IPS-20b (cell line): ENCODE data around the gene HORMAD2.

Experiments
- H3K27ac ChIP-seq: one replicate; pipeline ENCODE4 v1.5.1; 2013; ENCODE audit warnings: low read length
- H3K27me3 ChIP-seq: 2 replicates; pipeline ENCODE4 v1.6.1; 2013; ENCODE audit warnings: mild to moderate bottlenecking, low read length, inconsistent platforms; ENCODE audit not compliant: insufficient read depth
- H3K36me3 ChIP-seq: 2 replicates; pipeline ENCODE4 v1.6.1; 2013; ENCODE audit warnings: low read depth, mild to moderate bottlenecking, inconsistent platforms, low read length, moderate library complexity; ENCODE audit not compliant: insufficient read depth
- H3K4me1 ChIP-seq: 2 replicates; pipeline ENCODE4 v1.6.1; 2013; ENCODE audit warnings: mild to moderate bottlenecking, control low read depth, inconsistent platforms, low read length, moderate library complexity; ENCODE audit not compliant: insufficient read depth
- H3K4me3 ChIP-seq: 2 replicates; pipeline ENCODE4 v1.5.1; 2013; ENCODE audit warnings: mild to moderate bottlenecking, low read length, inconsistent platforms
- H3K9ac ChIP-seq: 2 replicates; pipeline ENCODE4 v1.6.1; 2013; ENCODE audit warnings: low read depth, mild to moderate bottlenecking, inconsistent platforms, low read length, moderate library complexity
- H3K9me3 ChIP-seq: 2 replicates; pipeline ENCODE4 v1.6.1; 2013; ENCODE audit warnings: mild to moderate bottlenecking, low read depth, low read length, inconsistent platforms; ENCODE audit not compliant: insufficient read depth

Gene HORMAD2

DNA sequence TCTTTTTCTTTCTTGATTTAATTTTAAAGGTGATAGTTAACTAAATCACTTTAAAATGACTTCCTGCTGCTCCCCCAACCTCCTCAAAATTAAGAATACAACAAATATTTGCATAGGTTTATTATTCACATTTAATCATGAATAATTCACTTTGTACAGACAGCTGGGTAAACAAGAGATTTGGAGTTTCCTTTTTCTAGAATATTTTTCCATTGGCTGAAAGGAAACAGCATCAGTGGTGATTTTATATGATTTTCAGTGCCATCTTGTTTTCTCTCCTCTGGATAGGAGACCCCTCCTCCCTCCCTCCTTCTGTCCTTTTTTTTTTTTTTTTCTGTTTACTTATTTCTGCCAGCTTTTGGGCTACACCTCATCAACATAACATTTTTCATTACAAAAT lies 105.8 kb downstream of the HORMAD2 start:
- Histone ChIP-seq H3K27me3 (no peaks in the 10 kb centered on the region), H3K9ac (no peak overlapping the region), H3K9me3 (no peaks in the 10 kb centered on the region), H3K27ac (no peak overlapping the region), H3K4me3 (no peak overlapping the region), H3K4me1 (peaks cover 3% of the 10 kb centered on the region), H3K36me3 (no peaks in the 10 kb centered on the region)

DNA sequence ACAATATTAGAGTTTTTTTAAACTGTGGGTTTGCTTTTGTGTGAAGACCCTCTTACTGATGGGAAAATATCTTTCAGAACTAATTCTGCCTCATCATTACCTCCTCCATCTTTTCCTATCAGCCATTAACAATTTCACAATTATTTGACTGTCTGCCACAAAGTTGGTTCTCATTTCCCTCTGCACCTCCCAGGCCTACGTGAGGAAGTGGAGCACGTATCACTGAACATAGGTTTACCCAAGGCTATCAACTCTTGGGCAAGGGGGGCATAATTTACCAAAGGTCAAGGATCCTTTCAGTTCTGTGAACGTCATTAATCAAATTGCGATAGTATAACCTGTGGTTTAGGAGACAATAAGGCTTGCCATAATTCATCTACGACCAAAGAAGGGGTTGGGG lies 106.2 kb downstream of the HORMAD2 start:
- H3K9ac ChIP-seq: no peak overlapping the region
- peaks cover 3% of the 10 kb centered on the region for H3K4me1 ChIP-seq
- H3K36me3 ChIP-seq: no peaks in the 10 kb centered on the region
- H3K27ac ChIP-seq: no peak overlapping the region
- H3K4me3 ChIP-seq: no peak overlapping the region
- no peaks in the 10 kb centered on the region for H3K9me3 ChIP-seq
- H3K27me3 ChIP-seq: no peaks in the 10 kb centered on the region

DNA sequence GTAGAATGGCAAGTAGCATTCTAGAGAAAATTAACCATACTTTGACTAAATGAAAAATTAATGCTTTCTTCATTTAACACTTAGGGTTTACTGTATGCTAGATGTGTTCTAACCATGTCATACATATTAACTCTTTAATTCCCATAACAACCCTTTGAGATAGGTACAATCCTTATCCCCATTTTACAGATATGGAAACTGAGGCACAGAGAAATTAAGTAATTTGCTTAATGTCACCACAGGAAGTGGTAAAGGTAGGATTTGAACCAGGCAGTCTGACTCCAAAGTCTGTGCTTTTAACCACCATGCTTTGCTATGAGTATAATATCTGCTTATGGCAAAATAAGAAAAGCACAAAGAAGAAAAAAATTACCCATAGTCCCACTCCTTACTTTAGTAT lies 106.8 kb downstream of the HORMAD2 start:
- Histone ChIP-seq H3K27ac (no peak overlapping the region), H3K27me3 (no peaks in the 10 kb centered on the region), H3K9me3 (no peaks in the 10 kb centered on the region), H3K36me3 (no peaks in the 10 kb centered on the region), H3K4me3 (no peak overlapping the region), H3K9ac (no peak overlapping the region), H3K4me1 (peaks cover 3% of the 10 kb centered on the region)

DNA sequence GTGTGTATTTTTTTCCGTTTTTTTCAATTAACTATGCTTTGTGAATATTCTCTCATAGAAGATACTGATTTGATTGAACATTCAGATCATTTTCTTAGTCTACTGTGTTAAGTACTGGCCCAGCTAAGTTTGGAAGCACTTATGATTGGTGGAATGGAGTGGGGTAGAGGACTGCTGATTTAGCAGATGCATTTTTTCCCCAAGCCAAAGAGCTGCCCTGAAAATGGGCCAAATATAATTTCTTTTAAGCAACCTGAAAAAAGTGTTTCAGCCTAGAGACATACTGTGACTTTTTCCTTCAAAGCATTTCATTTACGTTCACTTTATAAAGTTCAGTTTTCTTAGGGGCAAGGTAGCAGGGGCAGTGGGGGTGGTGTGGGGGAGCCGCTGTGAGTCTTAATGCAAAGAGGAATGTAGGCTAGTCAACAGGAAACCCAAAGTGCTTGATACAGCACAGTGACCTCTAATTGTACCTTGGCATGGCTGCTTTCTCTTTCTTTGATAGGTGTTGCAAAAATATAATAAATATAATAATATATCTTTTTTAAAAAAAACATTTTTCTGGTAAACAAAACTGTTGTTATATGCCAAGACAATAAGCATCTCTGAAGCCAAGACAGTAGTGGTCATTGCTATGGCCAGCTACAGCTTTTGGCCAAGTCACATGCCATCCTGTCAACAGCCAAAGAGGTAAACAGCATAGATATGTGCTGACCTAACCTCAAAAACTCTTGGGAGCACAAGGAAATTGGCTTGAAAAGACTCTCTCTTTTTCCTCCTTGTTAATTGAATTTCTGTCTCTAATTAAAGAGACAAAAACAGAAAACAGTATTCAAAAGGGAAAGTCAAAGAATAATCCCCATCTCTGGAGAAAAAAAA lies 107.5 kb downstream of the HORMAD2 start:
- Histone ChIP-seq H3K4me1 (peaks cover 3% of the 10 kb centered on the region), H3K27ac (no peak overlapping the region), H3K9ac (no peak overlapping the region), H3K36me3 (no peaks in the 10 kb centered on the region), H3K9me3 (no peaks in the 10 kb centered on the region), H3K27me3 (no peaks in the 10 kb centered on the region), H3K4me3 (no peak overlapping the region)

DNA sequence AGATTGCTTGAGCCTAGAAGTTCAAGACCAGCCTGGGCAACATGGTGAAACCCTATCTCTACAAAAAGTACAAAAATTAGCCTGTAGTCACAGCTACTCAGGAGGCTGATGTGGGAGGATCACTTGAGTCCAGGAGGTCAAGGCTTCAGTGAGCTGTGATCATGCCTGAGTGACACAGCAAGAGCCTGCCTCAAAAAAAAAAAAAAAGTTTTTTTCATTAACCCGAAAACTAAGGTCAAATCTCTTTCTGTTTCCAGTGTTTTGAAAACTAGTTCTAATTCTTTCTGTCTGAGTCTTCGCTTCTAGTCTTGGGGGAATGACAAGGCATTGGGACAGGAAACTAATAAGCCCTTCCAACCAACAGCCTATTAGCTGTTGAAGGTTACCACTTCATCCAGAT lies 108.6 kb downstream of the HORMAD2 start:
- H3K9ac ChIP-seq: no peak overlapping the region
- no peaks in the 10 kb centered on the region for H3K9me3 ChIP-seq
- no peaks in the 10 kb centered on the region for H3K27me3 ChIP-seq
- H3K4me1 ChIP-seq: peaks cover 2% of the 10 kb centered on the region
- H3K27ac ChIP-seq: no peak overlapping the region
- H3K4me3 ChIP-seq: no peak overlapping the region
- H3K36me3 ChIP-seq: no peaks in the 10 kb centered on the region

DNA sequence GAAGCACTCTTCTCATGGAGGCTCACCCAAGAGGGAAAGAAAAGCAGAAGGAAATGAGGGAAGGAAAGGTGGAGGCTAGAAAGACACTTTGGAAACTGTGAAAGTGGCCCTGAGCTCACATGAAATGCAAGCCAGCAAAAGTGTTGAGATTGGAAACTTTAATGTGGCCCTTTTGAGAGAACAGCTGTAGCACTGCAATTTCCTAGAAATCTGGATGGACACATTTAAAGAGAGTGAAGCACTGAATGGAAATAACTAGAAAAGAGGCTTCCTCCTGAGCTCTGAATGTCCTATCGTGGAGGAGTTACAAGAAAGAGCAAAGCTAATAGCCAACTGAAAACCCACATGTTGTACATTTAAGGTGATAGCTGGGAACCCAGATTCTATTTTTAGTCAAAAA lies 110.3 kb downstream of the HORMAD2 start:
- no peaks in the 10 kb centered on the region for H3K9me3 ChIP-seq
- H3K4me1 ChIP-seq: peaks cover 3% of the 10 kb centered on the region; the same call in 1 of the 2 replicates
- H3K27me3 ChIP-seq: no peaks in the 10 kb centered on the region
- H3K4me3 ChIP-seq: no peak overlapping the region
- H3K27ac ChIP-seq: no peak overlapping the region
- no peak overlapping the region for H3K9ac ChIP-seq
- no peaks in the 10 kb centered on the region for H3K36me3 ChIP-seq

DNA sequence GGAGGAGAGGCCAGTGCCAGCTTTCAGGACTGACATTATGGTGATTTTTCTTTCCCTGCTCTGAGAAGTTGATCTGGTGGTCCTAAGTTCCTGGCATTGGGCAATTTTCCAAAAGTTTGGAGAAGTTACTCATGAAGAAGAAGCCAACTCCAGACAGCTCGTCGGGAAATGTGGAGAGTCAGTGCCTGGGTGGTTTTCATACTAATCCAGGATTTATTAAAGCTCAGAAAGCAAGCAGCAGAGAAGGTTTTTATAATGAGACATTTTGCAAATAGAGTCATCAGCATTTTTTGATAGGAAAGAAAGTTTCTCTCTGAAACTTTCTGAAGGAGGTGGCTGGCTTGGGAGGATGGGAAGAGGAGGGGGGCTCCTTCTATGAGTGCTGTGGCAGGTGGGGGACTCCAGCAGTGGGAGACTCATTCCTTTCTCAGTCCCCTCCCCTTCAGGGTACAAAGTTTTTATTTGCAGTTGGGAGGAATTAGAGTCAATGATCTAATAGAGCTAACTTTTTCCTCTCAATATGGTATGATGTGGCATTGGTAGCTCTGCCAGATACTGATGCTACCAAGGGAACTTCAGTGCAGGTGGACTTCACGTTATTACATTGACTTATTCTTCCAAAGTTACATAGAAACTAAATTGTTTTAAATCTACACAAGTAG lies 110.9 kb downstream of the HORMAD2 start:
- Histone ChIP-seq H3K36me3 (no peaks in the 10 kb centered on the region), H3K27me3 (no peaks in the 10 kb centered on the region), H3K4me3 (no peak overlapping the region), H3K4me1 (peaks cover 9% of the 10 kb centered on the region; the same call in 1 of the 2 replicates), H3K9ac (no peak overlapping the region), H3K27ac (no peak overlapping the region), H3K9me3 (no peaks in the 10 kb centered on the region)

DNA sequence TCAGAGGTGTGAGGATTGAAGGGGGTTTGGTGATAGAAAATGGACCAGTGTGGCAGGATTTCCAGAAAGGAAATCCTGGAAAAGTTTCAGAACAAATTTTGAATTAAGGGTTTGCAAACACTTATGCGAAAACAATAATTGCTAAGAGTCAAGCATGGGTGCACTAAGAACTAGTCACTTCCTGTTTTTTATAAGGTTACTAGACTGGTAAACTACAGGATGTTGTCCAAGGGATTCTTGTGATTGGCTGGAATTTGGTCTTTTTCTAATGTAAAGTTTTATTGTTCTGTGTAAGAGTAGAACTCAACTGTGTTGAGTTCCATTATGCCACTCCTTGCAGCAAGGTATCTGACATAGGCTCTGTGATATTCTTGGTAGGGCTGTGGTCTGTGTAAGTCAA lies 112.2 kb downstream of the HORMAD2 start:
- H3K36me3 ChIP-seq: no peaks in the 10 kb centered on the region
- H3K9ac ChIP-seq: no peak overlapping the region
- H3K4me1 ChIP-seq: peaks cover 18% of the 10 kb centered on the region; the same call in 1 of the 2 replicates

DNA sequence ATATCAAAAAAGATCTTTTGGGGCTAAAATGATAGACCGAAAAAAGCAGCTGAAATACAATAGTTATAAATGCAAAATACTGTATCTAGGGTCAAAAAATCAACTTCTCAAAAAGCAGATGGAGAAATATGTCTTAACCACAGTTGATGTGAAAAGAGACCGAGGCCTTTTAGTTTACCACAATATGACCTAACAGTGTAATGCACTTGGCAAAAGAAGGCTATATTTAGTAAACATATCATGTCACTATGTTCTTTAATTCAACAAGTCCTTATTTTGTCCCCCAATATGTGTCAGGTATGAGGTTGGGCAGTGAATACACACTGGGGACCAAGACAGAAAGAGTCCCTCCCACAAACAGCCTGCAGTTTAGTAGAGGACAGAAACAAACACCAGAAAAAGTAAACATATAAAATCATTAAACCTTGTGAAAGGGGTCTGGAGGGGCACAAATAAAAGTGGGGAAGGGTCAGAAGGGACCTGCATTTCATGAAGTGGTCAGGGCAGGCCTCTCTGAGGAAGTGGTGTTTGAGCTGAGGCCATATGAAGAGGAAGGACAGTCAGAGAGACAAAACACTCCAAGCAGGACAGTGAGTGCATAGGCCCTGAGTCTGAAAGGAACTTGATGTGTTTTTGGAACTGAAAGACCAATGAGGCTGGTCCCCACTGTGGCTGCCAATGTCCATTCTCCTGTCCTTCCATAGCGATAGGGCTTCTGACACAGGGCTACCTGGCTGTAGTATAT lies 112.9 kb downstream of the HORMAD2 start:
- Histone ChIP-seq H3K36me3 (no peaks in the 10 kb centered on the region), H3K4me3 (no peak overlapping the region), H3K9ac (no peak overlapping the region), H3K27ac (no peak overlapping the region), H3K4me1 (peaks cover 18% of the 10 kb centered on the region; the same call in 1 of the 2 replicates), H3K9me3 (no peaks in the 10 kb centered on the region), H3K27me3 (no peaks in the 10 kb centered on the region)

More for the DNA sequence above, 112.2 kb downstream of the HORMAD2 start:
- no peaks in the 10 kb centered on the region for H3K9me3 ChIP-seq
- no peaks in the 10 kb centered on the region for H3K27me3 ChIP-seq
- H3K4me3 ChIP-seq: no peak overlapping the region
- no peak overlapping the region for H3K27ac ChIP-seq

DNA sequence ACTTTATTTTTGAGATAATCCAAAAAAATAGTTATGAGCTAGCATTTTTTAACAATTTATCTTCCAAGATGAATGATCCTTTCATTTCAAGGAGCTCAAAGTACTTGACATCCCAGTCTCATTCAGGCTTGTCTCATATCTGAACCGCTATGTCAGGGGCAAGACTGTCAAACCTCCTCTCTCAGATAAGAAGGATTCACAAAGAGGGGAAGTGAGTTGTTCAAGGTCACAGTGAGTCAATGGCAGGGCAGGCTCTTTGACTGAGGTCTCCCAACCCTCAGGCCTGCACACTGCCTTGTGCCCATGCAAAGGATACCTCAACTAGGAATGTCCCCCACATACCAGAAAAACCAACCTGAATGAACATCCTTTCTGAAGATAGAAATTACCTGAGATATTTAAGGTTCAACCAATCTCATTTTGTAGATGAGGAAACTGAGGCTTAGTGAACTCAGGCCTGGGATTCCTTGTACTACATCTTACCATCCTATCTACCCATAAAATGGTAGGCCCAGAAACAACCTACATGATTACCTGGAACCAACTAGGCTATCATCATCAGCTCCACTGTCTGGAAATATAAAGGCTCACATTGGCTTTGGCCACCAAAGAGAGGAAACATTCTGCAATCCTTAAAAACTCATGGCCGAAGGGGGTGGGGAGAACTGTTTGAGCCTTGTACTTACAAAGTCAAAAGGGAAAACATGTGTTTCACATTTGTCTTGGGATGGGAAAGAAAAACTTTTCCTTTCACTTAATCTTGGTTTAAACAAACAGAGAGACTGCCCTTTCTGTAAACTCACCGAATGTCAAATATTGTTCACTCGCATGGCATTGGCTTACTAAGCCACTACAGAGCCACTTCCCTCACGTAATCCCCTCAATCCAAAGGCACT lies 115.2 kb downstream of the HORMAD2 start:
- Histone ChIP-seq H3K4me1 (peaks cover 18% of the 10 kb centered on the region; the same call in 1 of the 2 replicates), H3K27ac (no peak overlapping the region), H3K9me3 (no peaks in the 10 kb centered on the region), H3K27me3 (no peaks in the 10 kb centered on the region), H3K36me3 (no peaks in the 10 kb centered on the region), H3K9ac (peak overlapping the region; percentile 22; the same call in 1 of the 2 replicates), H3K4me3 (peak overlapping the region; percentile 20; the same call in 1 of the 2 replicates)
